ENCODE data around the gene NR6A1.

NR6A1 gene

DNA sequence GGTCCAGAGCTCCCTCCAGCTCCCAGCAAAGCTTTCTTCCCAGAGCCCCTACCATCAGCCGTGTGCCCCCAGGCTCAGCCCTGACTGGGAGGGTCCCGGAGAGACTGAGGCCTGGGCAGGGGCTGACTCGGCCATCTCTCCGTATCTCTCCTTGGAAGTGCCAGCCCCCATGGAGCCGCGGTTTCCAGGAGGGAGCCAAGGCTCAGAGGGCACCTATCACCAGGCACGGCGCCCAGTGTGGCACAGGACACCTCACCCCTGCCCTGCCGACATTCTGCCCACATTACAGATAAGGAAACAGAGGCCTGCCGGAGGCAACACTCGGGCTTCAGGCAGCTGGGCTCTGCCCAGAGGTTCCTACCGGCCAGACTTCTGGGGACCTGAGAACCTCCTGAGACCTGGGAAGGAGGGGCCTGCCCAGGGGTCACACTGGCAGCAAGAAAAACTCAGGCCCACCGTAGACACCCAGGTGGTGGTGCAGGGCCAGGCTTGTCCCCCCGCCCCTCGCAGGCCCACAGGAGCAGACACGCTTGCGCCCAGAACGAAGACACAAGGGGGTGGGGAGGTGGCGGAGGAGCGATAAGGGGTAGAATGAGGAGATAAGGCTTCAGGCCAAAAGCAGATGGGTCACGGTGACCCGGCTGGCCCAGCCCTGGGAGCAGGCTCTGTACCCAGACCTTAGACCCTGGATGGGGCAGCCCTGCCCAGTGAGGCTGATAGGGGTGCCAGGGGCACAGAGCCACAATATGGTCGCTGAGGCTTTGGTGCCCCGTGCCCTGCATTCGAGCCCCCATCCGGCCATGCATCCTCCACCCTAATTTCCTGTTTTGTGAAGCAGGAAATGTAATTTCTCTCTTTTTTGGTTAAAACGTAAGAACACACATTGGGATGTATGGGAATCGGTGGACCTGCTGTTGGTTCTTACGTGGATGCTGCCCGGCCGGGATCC is 275.7 kb downstream of the NR6A1 start:
- DNase-seq (ENCODE audit: low read depth in 2 of 3, low spot score in 2 of 3): no peak

DNA sequence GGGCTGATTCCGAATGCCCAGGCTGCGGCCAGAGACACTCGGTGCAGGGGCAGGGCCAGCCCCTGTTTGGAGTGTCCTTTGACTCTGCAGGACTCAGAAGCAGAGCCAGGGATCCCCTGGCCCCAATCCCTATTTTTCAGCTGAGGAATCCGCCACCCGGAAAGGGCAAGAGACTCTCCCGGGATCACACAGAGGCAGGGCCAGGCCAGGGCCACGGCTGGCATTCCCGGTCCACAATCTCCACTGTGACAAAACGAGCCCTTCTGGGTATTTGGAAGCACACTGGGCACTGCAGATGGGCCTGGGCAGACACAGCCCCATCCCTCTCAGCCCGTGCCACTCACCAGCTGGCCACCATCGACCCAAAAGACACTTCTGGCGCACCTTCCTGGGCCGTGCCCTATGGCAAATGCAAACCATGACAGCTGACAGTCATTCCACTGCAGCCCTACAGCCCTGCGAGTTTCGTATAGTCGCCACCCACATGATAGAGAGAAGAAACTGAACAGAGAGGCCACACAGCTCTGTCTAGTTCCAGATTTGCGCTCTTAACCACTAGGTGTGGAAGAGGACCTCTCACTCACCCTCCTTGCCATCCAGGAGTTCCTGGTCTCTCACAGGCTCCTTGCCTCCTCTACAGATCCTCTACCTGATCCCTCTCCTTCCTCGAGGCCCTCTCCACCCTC is 277.2 kb downstream of the NR6A1 start:
- no peak for DNase-seq (ENCODE audit: low read depth in 2 of 3, low spot score in 2 of 3)

DNA sequence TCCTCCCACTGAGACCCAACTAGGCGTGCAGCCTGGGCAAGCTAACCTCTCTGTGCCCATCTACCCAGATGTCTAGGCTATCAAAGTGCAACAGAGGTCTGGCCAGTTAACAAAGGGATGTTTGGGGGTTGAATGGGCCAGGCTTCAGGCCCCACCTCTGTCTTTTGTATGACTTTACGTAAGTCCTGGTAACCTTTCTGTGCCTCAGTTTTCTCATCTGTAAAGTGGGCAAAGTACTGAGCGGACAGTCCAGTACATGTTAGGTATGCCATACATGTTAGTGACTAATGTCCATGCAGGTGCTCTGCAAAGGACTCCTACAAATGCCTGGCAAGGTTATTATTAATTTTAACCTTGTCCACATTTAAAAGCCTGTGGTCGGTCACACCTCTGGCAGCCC is 277.9 kb downstream of the NR6A1 start:
- DNase-seq (ENCODE audit: low read depth in 2 of 3, low spot score in 2 of 3): no peak

DNA sequence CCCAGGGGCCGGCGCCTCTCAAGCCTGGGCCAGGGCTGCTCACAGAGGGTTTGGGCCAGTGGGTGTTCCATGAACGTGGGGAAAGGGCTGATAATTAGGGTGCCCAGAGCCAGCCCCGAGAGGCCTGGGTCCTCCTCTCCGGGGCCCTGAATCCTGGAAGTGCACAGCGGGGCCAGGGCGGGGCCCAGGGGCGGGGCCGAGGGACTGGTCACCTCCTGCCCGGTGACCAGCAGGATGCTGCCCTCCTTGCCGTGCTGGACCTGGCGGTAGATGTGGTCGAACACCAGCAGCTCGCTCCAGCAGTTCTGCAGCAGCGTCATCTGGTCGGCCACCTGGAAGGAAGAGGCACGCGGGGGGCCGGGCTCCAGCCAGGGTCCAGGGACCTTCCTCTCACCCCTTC is 278.3 kb downstream of the NR6A1 start:
- no peak for DNase-seq (ENCODE audit: low read depth in 2 of 3, low spot score in 2 of 3)

DNA sequence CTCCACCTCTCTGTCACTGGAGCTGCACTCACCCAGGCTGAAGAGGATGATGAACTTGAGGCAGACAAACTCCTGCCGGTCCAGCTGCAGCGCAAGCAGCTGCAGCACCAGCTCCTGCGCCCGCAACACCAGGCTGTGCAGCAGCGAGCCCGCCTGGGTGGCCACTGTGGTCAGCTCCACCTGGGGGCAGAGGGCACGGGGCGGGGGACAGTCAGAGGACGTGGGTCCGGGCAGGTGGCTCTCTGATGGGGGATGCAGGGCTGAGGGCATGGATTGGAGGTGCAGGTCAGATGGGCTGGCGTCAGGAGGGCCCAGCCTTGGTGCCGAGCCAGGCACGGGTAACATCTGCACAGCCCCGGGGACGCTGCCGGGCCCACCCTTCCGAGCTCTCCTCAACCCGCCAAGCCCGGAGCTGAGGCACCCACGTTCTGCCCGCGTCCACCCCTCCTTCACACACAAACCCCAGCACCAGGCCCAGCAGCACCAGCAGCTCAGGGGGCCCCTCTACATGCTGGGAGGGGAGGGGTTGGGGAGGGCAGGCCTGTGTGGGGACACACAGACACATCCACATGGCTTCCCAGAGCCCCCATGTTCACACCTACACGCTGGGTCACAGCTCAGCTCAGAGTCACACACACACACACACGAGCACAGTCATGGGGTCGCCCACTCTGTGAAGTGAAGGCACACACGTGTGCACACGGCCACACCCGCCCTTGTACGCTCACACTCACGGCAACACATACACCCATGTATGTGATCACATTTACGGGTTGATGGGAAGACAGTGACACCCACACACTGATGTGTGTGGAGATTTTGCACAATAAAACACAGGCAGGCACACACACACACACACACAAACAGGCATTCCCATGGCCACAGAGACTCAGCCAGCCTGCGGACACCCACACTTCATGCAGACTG is 279.8 kb downstream of the NR6A1 start:
- no peak for DNase-seq (ENCODE audit: low read depth in 2 of 3, low spot score in 2 of 3)

DNA sequence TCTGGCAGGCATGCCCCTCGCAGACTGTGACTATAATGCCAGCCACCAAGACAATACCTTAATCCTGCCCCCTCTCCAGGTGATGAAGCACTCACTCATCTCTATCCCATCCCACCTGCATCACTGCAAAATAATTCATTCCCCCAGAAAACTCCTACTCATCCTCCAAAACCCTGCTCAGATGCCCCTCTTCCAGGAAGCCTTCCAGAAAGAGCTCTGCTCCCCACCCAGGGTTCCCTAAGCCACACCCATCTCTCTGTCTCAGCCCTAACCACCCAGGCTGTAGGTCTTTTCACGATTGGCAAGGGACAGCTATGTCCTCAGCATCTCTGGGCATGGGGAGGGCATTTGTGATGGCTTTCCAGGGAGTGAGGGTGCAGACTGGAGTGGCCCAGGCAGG is 281.1 kb downstream of the NR6A1 start:
- DNase-seq (ENCODE audit: low read depth in 2 of 3, low spot score in 2 of 3): no peak

DNA sequence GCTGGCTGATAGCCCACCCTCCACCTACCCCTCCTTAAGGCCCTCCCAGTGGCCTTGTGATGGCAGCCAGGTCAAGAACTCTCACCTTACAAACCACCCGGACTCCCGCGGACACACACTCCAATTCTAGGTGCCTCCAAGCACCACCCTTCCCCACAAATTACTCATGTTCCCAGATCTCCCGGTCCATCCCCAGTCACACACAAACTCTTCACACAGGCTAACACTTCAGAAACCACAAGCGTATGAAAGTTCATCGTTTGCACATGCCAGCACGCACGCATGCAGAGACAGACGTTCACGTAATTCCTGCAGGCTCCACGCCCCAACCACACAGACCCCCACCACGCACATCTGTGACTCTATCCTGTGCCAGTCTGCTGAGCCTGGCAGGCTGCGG is 281.9 kb downstream of the NR6A1 start:
- no peak for DNase-seq (ENCODE audit: low read depth in 2 of 3, low spot score in 2 of 3)

DNA sequence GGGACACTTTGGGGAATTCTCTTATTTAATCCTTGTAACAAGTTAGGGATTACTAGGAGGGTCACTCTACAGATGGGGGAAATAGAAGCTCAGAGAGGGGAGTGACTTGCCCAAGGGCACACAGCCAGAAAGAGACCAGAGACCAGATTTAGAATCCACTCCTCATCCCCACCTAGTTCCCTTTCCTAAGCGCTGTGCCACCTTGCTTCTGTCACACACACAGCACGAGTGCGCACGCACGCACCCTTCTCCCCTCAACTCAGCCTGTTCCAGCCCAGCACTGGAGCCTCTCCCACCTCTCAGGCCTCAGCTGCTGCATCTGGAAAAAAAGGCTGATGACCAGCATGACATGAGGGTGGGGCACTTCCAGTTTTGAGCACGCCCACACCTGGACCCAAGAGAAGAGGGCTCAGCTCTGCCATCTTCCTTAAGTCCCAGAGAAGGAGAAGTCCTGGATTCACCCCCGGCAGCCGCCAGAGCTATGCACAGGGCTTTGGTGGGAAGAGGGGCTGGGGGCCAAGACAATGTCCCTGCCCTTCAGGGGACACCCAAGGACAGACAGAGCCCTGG is 282.4 kb downstream of the NR6A1 start:
- no peak for DNase-seq (ENCODE audit: low read depth in 2 of 3, low spot score in 2 of 3)

DNA sequence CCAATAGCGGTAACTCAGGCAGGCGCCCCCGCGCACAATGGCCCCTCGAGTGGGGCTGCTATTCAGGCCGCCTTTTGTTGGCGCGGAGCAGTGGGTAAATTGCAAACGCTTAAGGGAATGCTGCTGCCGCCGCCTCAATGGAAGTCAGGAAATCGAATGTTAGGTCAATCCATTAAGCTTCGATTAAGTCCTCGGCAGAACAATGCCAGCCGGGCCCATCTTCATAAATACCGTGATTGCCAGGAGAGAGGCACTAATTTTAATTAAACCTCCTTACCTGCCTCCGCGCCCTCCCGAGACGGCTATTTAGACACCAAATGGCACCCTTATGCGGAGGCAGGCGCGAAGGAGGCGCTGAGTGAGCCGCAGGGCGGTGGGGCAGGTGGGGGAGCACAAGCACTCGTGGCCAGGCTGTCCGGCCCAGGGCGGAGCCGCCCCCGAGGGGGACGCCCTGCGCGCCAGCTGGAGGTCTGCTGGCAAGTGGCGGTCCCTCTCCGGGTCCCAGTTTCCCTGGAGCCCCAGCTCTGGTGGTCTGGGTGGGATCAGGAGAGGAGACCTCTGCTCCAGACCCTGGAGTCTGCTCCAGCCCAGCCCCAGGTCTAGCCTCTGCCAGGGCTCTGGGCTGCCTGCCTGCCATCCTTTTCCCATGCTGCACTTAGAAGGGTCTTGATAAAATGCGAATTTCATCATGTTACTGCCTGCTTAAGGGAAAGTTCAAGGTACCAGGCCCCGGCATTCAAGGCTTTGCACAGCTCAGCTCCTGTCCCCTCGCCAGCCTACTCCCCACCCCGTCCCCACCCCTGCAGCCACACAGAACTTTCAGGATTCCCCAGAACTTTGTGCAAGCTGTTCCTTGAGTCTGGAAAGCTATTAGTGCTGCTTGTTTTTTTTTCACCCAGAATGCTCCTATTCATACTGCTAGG is 283.6 kb downstream of the NR6A1 start:
- no peak for DNase-seq (ENCODE audit: low read depth in 2 of 3, low spot score in 2 of 3)

DNA sequence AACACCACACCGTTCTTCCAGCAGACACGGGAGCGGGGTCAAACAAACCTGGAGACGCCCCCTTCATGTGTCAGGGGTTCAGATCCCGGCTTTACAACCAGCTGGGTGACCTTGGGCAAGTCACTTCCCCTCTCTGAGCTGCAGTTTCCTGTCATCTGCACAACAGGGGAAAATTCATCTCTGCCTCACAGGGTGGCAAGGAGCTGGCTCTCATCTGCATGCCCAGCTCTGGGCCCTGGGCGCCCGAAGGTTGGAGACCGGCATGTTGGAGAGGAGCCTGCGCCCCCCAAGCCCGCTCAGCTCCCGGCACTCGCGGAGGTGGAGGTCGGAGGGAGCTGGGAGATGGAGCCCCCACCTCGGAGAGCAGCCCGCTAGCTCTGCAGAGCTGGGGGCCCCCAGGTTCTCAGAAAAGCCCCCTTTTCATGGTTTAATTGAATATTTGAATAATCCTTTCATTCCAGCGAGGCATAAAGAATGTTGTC is 284.3 kb downstream of the NR6A1 start:
- DNase-seq (ENCODE audit: low read depth in 2 of 3, low spot score in 2 of 3): no peak

DNA sequence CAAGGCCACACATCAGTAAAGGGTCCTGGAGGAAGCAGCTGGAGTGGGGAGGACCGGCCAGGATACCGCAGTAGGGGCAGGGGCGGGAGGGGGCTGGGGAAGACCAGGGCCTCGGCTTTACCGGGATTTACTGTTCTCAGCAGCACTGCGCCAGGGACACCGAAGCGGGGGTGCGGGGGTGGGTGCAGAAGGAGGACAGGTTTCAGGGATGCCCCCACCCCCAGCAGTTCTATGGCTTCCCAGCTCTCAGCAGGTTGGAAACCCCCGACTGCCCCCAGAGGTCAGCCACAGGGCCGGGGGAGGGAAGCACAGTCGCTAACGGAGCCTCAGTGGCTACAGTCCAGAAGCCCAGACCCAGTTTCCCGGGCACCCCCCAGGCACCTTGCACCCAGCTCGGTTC is 285.2 kb downstream of the NR6A1 start:
- DNase-seq (ENCODE audit: low read depth in 2 of 3, low spot score in 2 of 3): no peak

DNA sequence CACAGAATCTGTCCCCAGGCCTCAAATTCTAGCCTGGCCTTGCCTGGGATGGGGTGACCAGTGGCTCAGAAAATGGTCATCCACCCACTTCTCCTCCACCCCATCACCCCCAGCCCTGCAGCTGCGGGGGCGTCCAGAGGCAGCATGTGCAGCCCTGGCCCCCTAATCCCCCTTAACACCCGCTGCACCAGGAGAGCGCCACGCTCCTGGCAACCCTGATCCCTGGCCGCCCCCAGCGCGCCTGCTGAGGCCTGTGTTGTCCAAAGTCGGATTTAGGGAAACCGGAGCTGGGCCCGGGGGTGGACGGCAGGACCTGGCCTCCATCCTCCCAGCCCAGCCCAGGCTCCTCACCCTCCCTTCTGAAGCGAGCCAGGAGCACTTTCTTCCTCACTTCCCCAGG is 285.9 kb downstream of the NR6A1 start:
- DNase-seq (ENCODE audit: low read depth in 2 of 3, low spot score in 2 of 3): no peak

DNA sequence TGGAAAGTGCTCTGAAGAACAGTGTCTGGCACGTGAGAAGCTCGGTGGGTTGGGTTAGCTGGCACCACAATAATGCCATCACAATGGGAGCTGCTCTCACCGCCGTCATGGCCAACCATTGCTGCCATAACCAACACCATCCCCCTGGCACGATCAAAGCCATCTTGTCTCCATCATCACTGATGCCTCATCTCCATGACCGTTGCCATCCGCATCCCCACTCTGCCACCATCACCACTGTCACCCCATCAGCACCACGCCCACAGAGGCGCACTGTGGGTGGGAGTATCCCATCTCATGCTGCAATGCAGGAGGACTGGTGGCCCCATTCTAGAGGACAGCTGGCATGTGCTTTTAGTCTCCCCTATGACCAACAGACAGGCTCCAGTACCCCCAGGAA is 287.6 kb downstream of the NR6A1 start:
- no peak for DNase-seq (ENCODE audit: low read depth in 2 of 3, low spot score in 2 of 3)

DNA sequence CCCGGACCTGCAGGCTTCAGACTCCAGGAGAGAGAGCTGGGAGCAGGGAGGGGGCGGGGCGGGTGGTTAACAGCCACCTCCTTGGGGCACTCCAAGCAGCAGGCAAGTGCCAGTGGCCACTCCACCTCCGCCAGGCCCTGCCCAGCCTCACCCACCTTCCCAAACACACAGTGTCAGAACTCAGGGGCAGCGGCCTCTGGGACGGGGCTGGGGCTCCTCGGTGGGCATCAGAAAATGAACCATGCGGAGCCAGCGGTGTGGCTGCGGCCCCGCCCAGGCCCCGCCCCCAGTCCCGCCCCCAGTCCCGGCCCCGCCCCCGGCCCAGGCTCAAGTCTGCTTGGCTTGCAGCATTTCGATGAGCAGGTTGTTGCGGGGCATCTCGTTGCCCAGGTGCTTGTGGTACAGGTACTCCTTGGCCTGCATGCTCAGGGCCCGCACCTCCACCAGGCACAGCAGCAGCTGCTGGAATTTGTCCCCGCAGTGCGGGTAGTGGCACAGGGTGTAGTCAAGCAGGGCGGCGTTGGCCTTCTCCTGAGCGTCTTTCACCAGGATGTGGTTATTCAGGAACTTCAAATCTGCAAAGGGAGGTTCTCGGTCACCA is 288.6 kb downstream of the NR6A1 start:
- DNase-seq (ENCODE audit: low read depth in 2 of 3, low spot score in 2 of 3): no peak

DNA sequence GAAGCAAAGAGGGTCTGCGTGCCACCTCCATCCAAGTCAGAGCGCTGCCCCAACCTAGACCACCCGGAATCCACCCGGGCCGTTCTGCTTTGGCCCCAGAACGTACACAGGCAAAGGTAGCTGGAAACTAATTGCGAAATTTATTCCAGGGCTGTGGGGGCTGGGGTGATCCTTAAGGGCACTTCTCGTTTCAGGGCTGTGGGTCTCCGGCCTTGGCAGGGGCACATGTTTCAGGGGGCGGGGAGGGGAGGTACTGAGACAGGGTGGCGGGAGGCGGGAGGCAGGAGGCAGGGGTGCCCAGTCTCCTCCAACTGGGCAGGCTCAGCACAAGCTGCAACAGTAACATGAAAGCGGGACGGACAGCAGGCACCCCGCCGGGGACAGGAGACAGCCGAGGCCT is 290.0 kb downstream of the NR6A1 start:
- no peak for DNase-seq (ENCODE audit: low read depth in 2 of 3, low spot score in 2 of 3)

DNA sequence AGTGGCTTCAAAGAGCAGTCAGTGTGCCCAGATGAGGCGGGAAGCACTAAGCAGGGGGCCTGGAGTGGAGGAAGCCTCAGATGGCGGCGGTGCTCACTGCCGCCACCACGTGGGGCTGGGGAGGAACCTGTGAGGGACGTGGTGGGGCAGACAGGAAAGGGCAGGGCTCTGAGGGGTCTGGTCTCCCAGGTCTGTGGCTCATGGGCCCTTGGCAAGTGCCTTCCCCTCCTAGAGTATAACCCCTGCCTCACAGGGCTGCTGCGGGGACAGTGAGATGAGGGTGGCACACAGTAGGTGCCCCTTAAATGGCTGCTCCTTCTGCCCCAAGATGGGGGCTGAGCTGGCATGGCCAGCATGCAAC is 290.5 kb downstream of the NR6A1 start:
- no peak for DNase-seq (ENCODE audit: low read depth in 2 of 3, low spot score in 2 of 3)

DNA sequence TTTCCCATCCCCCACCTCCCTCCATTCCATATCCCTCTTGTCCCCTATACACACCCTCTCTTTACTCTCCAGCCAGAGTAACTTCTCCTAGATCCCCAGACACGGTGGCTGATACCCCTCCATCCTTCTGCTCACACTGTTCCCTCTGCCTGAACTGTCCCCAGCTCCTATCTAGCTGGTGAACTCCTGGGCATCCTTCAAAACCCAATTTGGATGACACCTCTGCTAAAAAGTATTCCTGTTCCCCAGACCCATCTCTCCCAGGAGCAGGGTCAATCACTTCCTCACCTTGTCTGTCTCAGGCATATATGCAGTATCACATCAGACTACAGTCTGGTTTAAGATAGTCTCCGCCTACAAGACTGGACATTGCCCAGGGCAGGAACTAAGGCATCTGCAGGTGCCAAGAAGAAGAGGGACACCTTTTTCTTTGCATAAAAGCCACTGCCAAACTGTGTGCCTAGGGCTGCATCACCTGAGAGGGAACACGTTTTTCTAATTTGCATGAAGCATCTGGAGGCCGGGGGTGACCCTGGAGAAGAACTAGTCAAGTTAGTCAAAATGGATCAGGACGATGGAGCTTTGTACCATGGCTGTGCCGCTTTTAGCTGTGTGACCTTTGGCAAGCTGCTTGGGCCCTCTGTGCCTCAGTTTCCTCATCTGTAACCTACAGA is 291.0 kb downstream of the NR6A1 start:
- no peak for DNase-seq (ENCODE audit: low read depth in 2 of 3, low spot score in 2 of 3)

DNA sequence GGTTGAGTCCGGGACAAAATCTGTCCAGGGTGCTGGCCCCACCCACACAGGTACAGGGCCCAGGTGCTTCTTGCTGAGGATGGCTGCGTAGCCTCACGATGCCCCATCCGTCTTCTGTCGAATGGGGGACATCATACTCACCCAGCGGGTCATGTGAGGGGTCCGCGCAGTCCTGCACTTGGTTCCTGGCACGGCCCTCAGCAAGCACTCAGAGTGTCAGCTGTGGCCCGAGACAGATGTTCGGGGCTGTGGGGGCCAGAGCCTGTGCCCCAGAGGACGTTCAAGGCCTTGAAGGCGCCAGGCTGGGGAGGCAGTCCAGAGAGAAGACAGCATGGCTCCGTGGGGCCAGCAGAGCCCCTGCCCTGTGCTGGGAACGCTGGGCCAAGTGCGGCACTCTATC is 291.7 kb downstream of the NR6A1 start:
- DNase-seq (ENCODE audit: low read depth in 2 of 3, low spot score in 2 of 3): no peak

DNA sequence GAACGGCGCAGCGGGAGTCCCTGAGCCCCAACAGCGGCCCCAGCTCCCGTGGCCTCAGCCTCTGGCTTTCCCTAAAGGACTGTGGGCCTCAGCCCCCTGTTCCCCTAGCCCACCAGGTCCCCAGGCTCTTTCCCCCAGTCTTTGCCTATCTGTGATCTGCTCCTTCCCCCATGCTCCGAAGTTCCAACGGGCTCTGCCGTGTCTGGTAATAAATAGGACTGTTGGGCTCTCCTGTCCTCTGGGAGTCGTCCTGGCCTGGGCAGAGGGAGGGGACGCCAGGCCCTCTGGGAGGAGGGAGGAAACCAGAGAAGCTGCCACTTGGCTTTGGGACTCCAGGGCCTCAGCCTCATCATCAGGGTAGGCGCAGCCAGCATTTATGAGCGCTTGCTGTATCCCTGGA is 292.8 kb downstream of the NR6A1 start:
- DNase-seq (ENCODE audit: low read depth in 2 of 3, low spot score in 2 of 3): no peak

Measured in activated CD8-positive, alpha-beta memory T cell treated with anti-CD3 and anti-CD28 coated beads for 48 hours (primary cell).